Esophagus muscularis mucosa (tissue), 4 donors: ENCODE results near the gene LDLRAD3.

ENCODE experiments used
- CTCF ChIP-seq, 3 experiments: fragments of 200-600 bp in 2 of 3; fragments of 450-650 bp in 1 of 3; sonication (generic) in 2 of 3; IDR thresholded peaks; one replicate each; pipeline ENCODE4 v1.5.1; 2017 to 2019; ENCODE audit warnings: antibody characterized with exemption in 3 of 3, mild to moderate bottlenecking in 2 of 3, moderate library complexity in 1 of 3
- EP300 ChIP-seq: sonication (generic); formaldehyde crosslinking; IDR thresholded peaks from one replicate; pipeline ENCODE4 v1.6.1; 2017; ENCODE audit warnings: antibody characterized with exemption
- POLR2A ChIP-seq: fragments of 450-650 bp; IDR thresholded peaks from one replicate; pipeline ENCODE4 v1.6.1; 2017; ENCODE audit warnings: antibody characterized with exemption, moderate library complexity, mild to moderate bottlenecking, low read depth
- POLR2AphosphoS5 ChIP-seq, 2 donors: sonication (generic); formaldehyde crosslinking; IDR thresholded peaks; one replicate each; pipeline ENCODE4 v1.6.1; 2017; ENCODE audit warnings: antibody characterized with exemption in 2 of 2

GRCh38 chr11:36123336-36124101 is 179.7 kb downstream of the LDLRAD3 start:
- TF ChIP-seq POLR2A (no peak), CTCF (IDR thresholded peaks at IDR 0.05) (no peak), POLR2AphosphoS5 (IDR thresholded peaks at IDR 0.05) (no peak), EP300 (no peak)
